Calu3 (cell line): Measurements from ENCODE around the gene RHOBTB3. TPM values are rescaled to one million over a fixed set of nuclear protein-coding genes. Genes with fewer than 3 reads are reported as not detected.

ENCODE experiments used
- BruUV-seq: library from RNA; stranded (reverse); fragments of 400-500 nt; replicated peaks from 2 replicates; lab custom pipeline; 2021; lab: Mats Ljungman, UMichigan
- CTCF ChIA-PET: fragments of 300-600 bp; sonication (Branson Sonifier 250); formaldehyde crosslinking; loops from one replicate; lab custom pipeline; 2022; ENCODE audit warnings: antibody characterized with exemption; lab: Charles Lee
- DNase-seq: peaks from one replicate; pipeline ENCODE4 v3.0.0; 2022
- H3K27ac Mint-ChIP-seq: one replicate; pipeline ENCODE4 v1.8.0; 2022; ENCODE audit warnings: mixed read lengths; ENCODE audit not compliant: unreplicated experiment
- H3K27me3 Mint-ChIP-seq: one replicate; pipeline ENCODE4 v1.8.0; 2022; ENCODE audit warnings: mixed read lengths; ENCODE audit not compliant: unreplicated experiment
- H3K36me3 Mint-ChIP-seq: one replicate; pipeline ENCODE4 v1.8.0; 2022; ENCODE audit warnings: mild to moderate bottlenecking, moderate library complexity, mixed read lengths; ENCODE audit not compliant: insufficient read depth, unreplicated experiment
- H3K4me1 Mint-ChIP-seq: one replicate; pipeline ENCODE4 v1.8.0; 2022; ENCODE audit warnings: mild to moderate bottlenecking, low read depth, mixed read lengths; ENCODE audit not compliant: unreplicated experiment
- H3K4me3 Mint-ChIP-seq: one replicate; pipeline ENCODE4 v1.8.0; 2022; ENCODE audit warnings: mild to moderate bottlenecking, low read depth, moderate library complexity, mixed read lengths; ENCODE audit not compliant: unreplicated experiment
- H3K9me3 Mint-ChIP-seq: one replicate; pipeline ENCODE4 v1.8.0; 2022; ENCODE audit warnings: low read depth, mixed read lengths; ENCODE audit not compliant: unreplicated experiment
- CTCF ChIP-seq: fragments of 200-600 bp; IDR thresholded peaks from one replicate; pipeline ENCODE4 v1.8.0; 2022; ENCODE audit warnings: antibody characterized with exemption; ENCODE audit not compliant: unreplicated experiment
- intact Hi-C: fragments of 100-400 bp; cut with micrococcal nuclease; formaldehyde crosslinking; loops from one replicate; pipeline ENCODE4 v1.10.0; 2022; ENCODE audit not compliant: unreplicated experiment
- total RNA-seq: library from RNA; stranded (reverse); gene quantifications from 2 replicates; pipeline ENCODE4 v1.2.3, GENCODE V29; 2022

Gene RHOBTB3
- total RNA-seq, 1 experiment from 2014 or later = 41.1 TPM

- no TSS peak for BruUV-seq
- intact Hi-C loops = no loop called here
- H3K27me3 Mint-ChIP-seq = no peaks in the 10 kb centered on the region
- CTCF ChIA-PET = interaction anchor here (0.7 to 2.8 kb wide), 9 partner anchors 9 to 493 kb away, joined by 3 to 18 read pairs (median 5); partner anchors contain the start of genes RFESD and RHOBTB3
- no peak for TF ChIP-seq CTCF
- no peaks in the 10 kb centered on the region for H3K9me3 Mint-ChIP-seq
- H3K27ac Mint-ChIP-seq = peak within 1 kb of the TSS; percentile 71
- peaks cover 22% of the 10 kb centered on the region for H3K36me3 Mint-ChIP-seq
- H3K4me3 Mint-ChIP-seq = peak within 1 kb of the TSS; percentile 86
- DNase-seq = peak; percentile 73
- peaks cover 39% of the 10 kb centered on the region for H3K4me1 Mint-ChIP-seq
These were observed 91.5 kb downstream of the RHOBTB3 start, which contains the start of gene GLRX for GRCh38 chr5:95822542-95823181. GLRX (minus strand) TSS chr5:95822726; CDS start chr5:95822662, 64 bp downstream.

GRCh38 chr5:95823218-95823737, 92.1 kb downstream of the RHOBTB3 start:
- CTCF ChIA-PET = interaction anchor here (0.7 to 2.8 kb wide), 10 partner anchors 9 to 180 kb away, joined by 3 to 18 read pairs (median 4); partner anchors contain the start of gene RHOBTB3
- peak overlapping the region; percentile 71 for H3K27ac Mint-ChIP-seq
- no peaks in the 10 kb centered on the region for H3K27me3 Mint-ChIP-seq
- no peak for TF ChIP-seq CTCF
- intact Hi-C loops = no loop called here
- H3K4me1 Mint-ChIP-seq = peaks cover 43% of the 10 kb centered on the region
- TSS peak; percentile 75 for BruUV-seq
- H3K9me3 Mint-ChIP-seq = no peaks in the 10 kb centered on the region
- DNase-seq = no peak
- H3K36me3 Mint-ChIP-seq = peaks cover 22% of the 10 kb centered on the region
- peak overlapping the region; percentile 86 for H3K4me3 Mint-ChIP-seq

GRCh38 chr5:95823738-95824609, 92.8 kb downstream of the RHOBTB3 start:
- intact Hi-C loops = no loop called here
- BruUV-seq = TSS peak; percentile 81
- CTCF ChIA-PET = interaction anchor here (0.7 to 2.8 kb wide), 8 partner anchors 8 to 171 kb away, joined by 3 to 18 read pairs (median 5); partner anchors contain the start of gene RHOBTB3
- peak overlapping the region; percentile 71 for H3K27ac Mint-ChIP-seq
- no peaks in the 10 kb centered on the region for H3K27me3 Mint-ChIP-seq
- peaks cover 43% of the 10 kb centered on the region for H3K4me1 Mint-ChIP-seq
- peak; percentile 57 for DNase-seq
- H3K4me3 Mint-ChIP-seq = peak overlapping the region; percentile 86
- no peaks in the 10 kb centered on the region for H3K9me3 Mint-ChIP-seq
- peaks cover 22% of the 10 kb centered on the region for H3K36me3 Mint-ChIP-seq
- TF ChIP-seq CTCF = no peak

GRCh38 chr5:95824747-95825146, 93.6 kb downstream of the RHOBTB3 start:
- DNase-seq = no peak
- no TSS peak for BruUV-seq
- CTCF ChIA-PET = interaction anchor here (2.8 kb wide), 1 partner anchor 10 kb away, joined by 18 read pairs; no protein-coding TSS in a partner anchor
- Mint-ChIP-seq H3K27ac (peak overlapping the region; percentile 71), H3K9me3 (no peaks in the 10 kb centered on the region), H3K4me1 (peaks cover 43% of the 10 kb centered on the region), H3K36me3 (peaks cover 22% of the 10 kb centered on the region), H3K27me3 (no peaks in the 10 kb centered on the region), H3K4me3 (peak overlapping the region; percentile 86)
- intact Hi-C loops = no loop called here
- TF ChIP-seq CTCF = no peak
